Stimulated activated CD4-positive, alpha-beta T cell treated with anti-CD3 and anti-CD28 coated beads, TNF-alpha, amount 100 ng/mL, for 48 hours (primary cell): ENCODE measurements around the gene CYP2C8.
"Not testable (repeated sequence)": the region's sequence is repeated elsewhere in the genome, so short reads cannot be mapped to it uniquely, and the experiment has no call there.

Experiments used
- DNase-seq, 3 donors: peaks; one replicate each; pipeline ENCODE4 v3.0.0-alpha.2; 2020; ENCODE audit warnings: low read depth in 3 of 3

The CYP2C8 gene

GRCh38 chr10:95069286-95069685 lies at the start of gene CYP2C8:
Gene CYP2C8 (minus strand): TSS chr10:95069497. CDS start chr10:95069402, 95 bp downstream.
- no peak for DNase-seq

- no peak for DNase-seq
These were observed 47.6 kb upstream of the CYP2C8 start for GRCh38 chr10:95116869-95117269.

GRCh38 chr10:95110823-95111222 lies 41.5 kb upstream of the CYP2C8 start:
- not testable (repeated sequence) for DNase-seq

GRCh38 chr10:95097805-95098204 lies 28.5 kb upstream of the CYP2C8 start:
- no peak for DNase-seq

- no peak for DNase-seq
These were observed 26.8 kb upstream of the CYP2C8 start for GRCh38 chr10:95096143-95096542.

GRCh38 chr10:95079626-95080025 lies 10.3 kb upstream of the CYP2C8 start:
- DNase-seq: not testable (repeated sequence)

- no peak for DNase-seq
These were observed 8.3 kb upstream of the CYP2C8 start for GRCh38 chr10:95077556-95077955.

GRCh38 chr10:95071107-95071660 lies 1.9 kb upstream of the CYP2C8 start:
- DNase-seq: no peak

GRCh38 chr10:95064125-95064524 lies 5.2 kb downstream of the CYP2C8 start:
- DNase-seq: not testable (repeated sequence)

- DNase-seq: no peak
These were observed 12.4 kb downstream of the CYP2C8 start for GRCh38 chr10:95056744-95057363.

GRCh38 chr10:95049919-95050318 lies 19.4 kb downstream of the CYP2C8 start:
- no peak for DNase-seq

GRCh38 chr10:95048206-95048605 lies 21.1 kb downstream of the CYP2C8 start:
- DNase-seq: no peak

- DNase-seq: no peak
These were observed 30.0 kb downstream of the CYP2C8 start for GRCh38 chr10:95039281-95039680.

- DNase-seq: no peak
These were observed 33.7 kb downstream of the CYP2C8 start for GRCh38 chr10:95035332-95036295.

- DNase-seq: no peak
These were observed 34.9 kb downstream of the CYP2C8 start for GRCh38 chr10:95034401-95034800.

- DNase-seq: no peak
These were observed 37.6 kb downstream of the CYP2C8 start for GRCh38 chr10:95031656-95032055.

- DNase-seq: no peak
These were observed 42.8 kb downstream of the CYP2C8 start for GRCh38 chr10:95026461-95026860.

- no peak for DNase-seq
These were observed 71.5 kb downstream of the CYP2C8 start for GRCh38 chr10:94997741-94998174.

GRCh38 chr10:94992811-94993210 lies 76.5 kb downstream of the CYP2C8 start:
- no peak for DNase-seq

GRCh38 chr10:94991243-94991888 lies 77.9 kb downstream of the CYP2C8 start:
- DNase-seq: no peak

GRCh38 chr10:94989192-94989591 lies 80.1 kb downstream of the CYP2C8 start:
- DNase-seq: no peak
